Colonic mucosa (tissue), 4 donors: ENCODE measurements around the gene HCLS1. TPM values are rescaled to one million over a fixed set of nuclear protein-coding genes. Genes with fewer than 3 reads are reported as not detected.
A peak's percentile ranks its signal among the peaks of the same experiment; 100 is the strongest.
"Not testable (repeated sequence)": the region's sequence is repeated elsewhere in the genome, so short reads cannot be mapped to it uniquely, and the experiment has no call there.

Source experiments
- DNase-seq: peaks from one replicate; pipeline ENCODE4 v3.0.0-alpha.2; 2020
- H3K27ac ChIP-seq: fragments of 200-600 bp; one replicate; pipeline ENCODE4 v1.8.0; 2021
- H3K27me3 ChIP-seq: fragments of 200-600 bp; one replicate; pipeline ENCODE4 v1.8.0; 2021
- H3K36me3 ChIP-seq: fragments of 200-600 bp; one replicate; pipeline ENCODE4 v1.8.0; 2021
- H3K4me1 ChIP-seq: fragments of 200-600 bp; one replicate; pipeline ENCODE4 v1.8.0; 2021; ENCODE audit warnings: mild to moderate bottlenecking
- H3K4me3 ChIP-seq: fragments of 200-600 bp; one replicate; pipeline ENCODE4 v1.8.0; 2021
- H3K9ac ChIP-seq, 2 donors: one replicate each; pipeline ENCODE4 v1.7.0; 2013; ENCODE audit warnings: control low read depth in 2 of 2, low read depth in 2 of 2, low read length in 2 of 2
- H3K9me3 ChIP-seq: fragments of 200-600 bp; one replicate; pipeline ENCODE4 v1.8.0; 2021
- CTCF ChIP-seq: fragments of 200-600 bp; IDR thresholded peaks from one replicate; pipeline ENCODE4 v1.8.0; 2022; ENCODE audit warnings: antibody characterized with exemption, mild to moderate bottlenecking
- intact Hi-C: fragments of 100-400 bp; cut with DNase I; formaldehyde crosslinking; loops from one replicate; pipeline ENCODE4 v1.14.1; 2022
- total RNA-seq, 2 donors: library from RNA; stranded (reverse); fragmentation: NEBNext Ultra II Directional in 1 of 2; extraction: Animal tissue kit (Norgen Biotek cat#: 25700) in 1 of 2; gene quantifications; one replicate each; pipeline ENCODE4 v1.2.1, GENCODE V29; 2021
- donor health status: healthy.
- donor health status: DM: no; HTN: no; CAD: no.
- donor health status: DM: no; HTN: no; CAD: no.

The HCLS1 gene
- total RNA-seq, 2 donors from 2014 or later, result 9.2 to 10.0 TPM

GRCh38 chr3:121595765-121596406 lies 64.8 kb downstream of the HCLS1 start:
- no peak overlapping the region for H3K4me3 ChIP-seq
- no peaks in the 10 kb centered on the region for H3K27me3 ChIP-seq
- no peak overlapping the region for H3K9ac ChIP-seq
- no peak for DNase-seq
- TF ChIP-seq CTCF, result no peak
- intact Hi-C loops, result no loop called here
- H3K27ac ChIP-seq, result no peak overlapping the region
- no peaks in the 10 kb centered on the region for H3K9me3 ChIP-seq
- no peaks in the 10 kb centered on the region for H3K4me1 ChIP-seq
- no peaks in the 10 kb centered on the region for H3K36me3 ChIP-seq

DNA sequence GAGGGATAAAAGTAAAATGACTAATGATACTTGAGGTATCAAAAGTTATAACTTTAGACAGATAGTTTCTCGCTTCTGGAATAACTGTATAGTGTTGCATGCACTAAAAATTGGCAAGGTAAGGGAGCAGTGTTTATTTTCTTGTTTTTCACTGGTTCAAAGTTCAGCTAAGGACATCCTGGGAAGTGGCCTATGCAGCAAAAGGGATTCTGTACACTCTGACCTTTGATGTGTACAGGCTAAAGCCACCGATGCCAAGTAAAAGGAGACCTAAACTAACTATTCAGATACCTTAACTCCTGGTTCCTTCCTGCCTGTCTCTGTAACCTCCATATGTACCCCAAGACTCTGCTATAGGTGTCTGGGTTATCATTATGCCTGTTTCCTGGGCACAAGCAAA lies 65.9 kb downstream of the HCLS1 start:
- Histone ChIP-seq H3K36me3 (no peaks in the 10 kb centered on the region), H3K4me1 (no peaks in the 10 kb centered on the region), H3K9me3 (no peaks in the 10 kb centered on the region), H3K27me3 (no peaks in the 10 kb centered on the region), H3K4me3 (no peak overlapping the region), H3K27ac (no peak overlapping the region), H3K9ac (no peak overlapping the region)
- no peak for TF ChIP-seq CTCF
- DNase-seq, result no peak
- intact Hi-C loops, result no loop called here

GRCh38 chr3:121593806-121594205 lies 66.9 kb downstream of the HCLS1 start:
- H3K4me1 ChIP-seq, H3K27me3 ChIP-seq, H3K9ac ChIP-seq, H3K9me3 ChIP-seq, H3K36me3 ChIP-seq, intact Hi-C loops, H3K4me3 ChIP-seq, H3K27ac ChIP-seq, DNase-seq: not testable (repeated sequence)

DNA sequence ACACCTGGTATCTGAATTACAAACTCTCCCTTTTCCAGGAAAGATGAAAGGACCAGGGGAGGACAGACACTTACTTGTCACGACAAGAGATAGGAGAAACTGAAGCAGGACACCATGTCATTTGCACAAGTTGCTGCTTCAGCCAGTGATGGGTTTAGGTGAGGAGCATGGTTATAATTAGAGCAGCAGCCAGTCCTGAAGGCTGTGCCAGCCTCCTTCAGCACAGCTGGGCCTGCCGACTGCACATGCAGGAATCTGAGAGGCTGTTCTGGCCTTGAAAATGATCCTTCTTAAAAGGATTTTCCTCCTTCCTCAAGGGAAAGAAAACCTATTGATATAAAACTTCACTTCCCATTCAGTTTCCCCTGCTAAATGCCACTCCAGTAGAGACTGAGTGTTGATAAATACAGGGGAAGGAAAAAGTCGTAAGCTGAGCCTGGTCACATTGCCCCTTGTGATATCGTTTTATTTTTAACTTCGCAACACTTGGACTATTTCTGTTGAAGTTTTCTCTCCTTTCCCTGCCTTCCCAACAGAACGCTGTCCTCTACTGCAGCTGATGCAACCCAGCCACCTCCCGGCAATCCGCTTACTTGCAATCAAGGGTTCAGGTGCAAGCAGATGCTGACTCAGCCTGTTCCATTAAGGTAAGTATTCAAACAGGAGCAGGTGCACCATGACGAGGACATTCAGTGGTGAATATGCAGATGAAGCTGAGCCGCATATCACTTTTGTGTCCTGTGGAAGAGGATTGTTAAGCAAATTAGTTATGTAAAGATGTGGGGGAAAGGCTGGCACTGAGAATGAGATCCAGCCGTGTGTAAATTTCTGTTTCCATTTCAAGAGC lies 67.6 kb downstream of the HCLS1 start, which contains the start of gene FBXO40:
FBXO40 (plus strand) TSS at position 524 of the 847 bp plus-strand sequence. CDS start 27,197 bp downstream, outside the sequence.
- no peak within 1 kb of the TSS for H3K9ac ChIP-seq
- H3K4me3 ChIP-seq, result no peak within 1 kb of the TSS
- H3K27ac ChIP-seq, result no peak within 1 kb of the TSS
- no peaks in the 10 kb centered on the region for H3K4me1 ChIP-seq
- peak; percentile 17 for DNase-seq
- intact Hi-C loops, result no loop called here
- no peaks in the 10 kb centered on the region for H3K27me3 ChIP-seq
- H3K36me3 ChIP-seq, result no peaks in the 10 kb centered on the region
- TF ChIP-seq CTCF, result no peak
- H3K9me3 ChIP-seq, result no peaks in the 10 kb centered on the region

DNA sequence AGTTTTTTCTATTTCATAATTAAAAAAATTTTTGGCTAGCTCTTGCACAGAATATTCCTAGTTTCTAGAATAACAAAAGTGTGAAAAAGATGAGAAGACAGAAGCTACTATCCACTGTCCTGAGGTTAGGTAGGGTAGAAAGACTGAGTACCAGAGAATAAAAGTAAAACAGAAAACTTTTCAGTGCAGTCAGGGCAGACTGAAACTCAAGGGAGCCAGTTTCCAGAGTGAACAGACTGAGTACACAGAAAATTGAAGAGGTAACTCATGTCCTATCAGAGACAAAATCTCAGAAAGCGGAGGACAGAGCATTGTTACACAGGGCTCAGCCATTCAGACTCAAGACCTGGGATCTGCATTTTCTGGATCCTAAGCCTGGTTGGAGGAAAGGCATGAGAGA lies 76.3 kb downstream of the HCLS1 start:
- Histone ChIP-seq H3K4me1 (no peaks in the 10 kb centered on the region), H3K36me3 (no peaks in the 10 kb centered on the region), H3K4me3 (no peak overlapping the region), H3K27me3 (no peaks in the 10 kb centered on the region), H3K27ac (no peak overlapping the region), H3K9me3 (no peaks in the 10 kb centered on the region), H3K9ac (no peak overlapping the region)
- TF ChIP-seq CTCF, result no peak
- no peak for DNase-seq
- intact Hi-C loops, result no loop called here

- DNase-seq, result no peak
- Histone ChIP-seq H3K4me1 (no peaks in the 10 kb centered on the region), H3K9ac (no peak overlapping the region), H3K27me3 (no peaks in the 10 kb centered on the region), H3K4me3 (no peak overlapping the region), H3K9me3 (no peaks in the 10 kb centered on the region), H3K27ac (no peak overlapping the region), H3K36me3 (no peaks in the 10 kb centered on the region)
- no peak for TF ChIP-seq CTCF
- intact Hi-C loops, result no loop called here
These were observed 79.0 kb downstream of the HCLS1 start for GRCh38 chr3:121581691-121582090.
